Diencephalon (tissue), 1 donor: ENCODE measurements around the gene ST8SIA4. TPM values are rescaled to one million over a fixed set of nuclear protein-coding genes. Genes with fewer than 3 reads are reported as not detected.

Source experiments
- small RNA-seq: library from RNA; depleted of rRNA; stranded (forward); fragments of <200 nt; gene quantifications from one replicate; pipeline ENCODE3, GENCODE V24; 2014
- total RNA-seq: library from RNA; depleted of rRNA; stranded (reverse); fragments of >200 nt; gene quantifications from one replicate; pipeline ENCODE4 v1.2.3, GENCODE V29; 2014

The ST8SIA4 gene
- total RNA-seq: 76.1 TPM

GRCh38 chr5:100903039-100903887 is at the start of gene ST8SIA4:
ST8SIA4 (minus strand) TSS chr5:100903282; CDS start chr5:100902955, 327 bp downstream.

Small RNA genes within 50 kb of the gene (small RNA-seq; reads per million reads assigned to genes)
- gene MIR548P: not detected
